GM12878 (cell line): Measurements from ENCODE around the gene DVL2. TPM values are rescaled to one million over a fixed set of nuclear protein-coding genes. Genes with fewer than 3 reads are reported as not detected.

ENCODE experiments used
- ATAC-seq: fragments of 200-7000 bp; cut with Tn5 transposase; 3 replicates; pipeline ENCODE4 v1.9.1; 2020; ENCODE audit warnings: mild to moderate bottlenecking, moderate library complexity
- BruUV-seq: library from RNA; stranded (reverse); fragments of 400-500 nt; replicated peaks from 2 replicates; lab custom pipeline; 2021; lab: Mats Ljungman, UMichigan
- CTCF ChIA-PET: fragments of 300-600 bp; sonication (Branson Sonifier 250); formaldehyde crosslinking; extraction: SDS; loops from one replicate; lab custom pipeline; 2021; ENCODE audit warnings: inconsistent platforms; lab: Yijun Ruan, JAX
- POLR2A ChIA-PET: fragments of 350-600 bp; formaldehyde crosslinking; extraction: SDS; loops from one replicate; lab custom pipeline; 2021; ENCODE audit warnings: inconsistent platforms; lab: Charles Lee
- RAD21 ChIA-PET: fragments of 300-600 bp; sonication (Branson Sonifier 250); formaldehyde crosslinking; loops from one replicate; lab custom pipeline; 2023; ENCODE audit warnings: antibody characterized with exemption; ENCODE audit not compliant: unreplicated experiment; lab: Charles Lee
- SMC1A ChIA-PET: fragments of 300-600 bp; sonication (Branson Sonifier 250); formaldehyde crosslinking; loops from one replicate; lab custom pipeline; 2023; ENCODE audit not compliant: unreplicated experiment, uncharacterized antibody; lab: Charles Lee
- DNase-seq: peaks from one replicate; pipeline ENCODE4 v3.0.0-alpha.2; 2011; ENCODE audit warnings: low read depth, low spot score
- FAIRE-seq: peaks from 3 replicates; lab custom pipeline; 2011; peaks lifted over from hg19 to GRCh38; lab: Jason Lieb, UNC
- H2AFZ ChIP-seq: 2 replicates; pipeline ENCODE4 v1.6.0; 2011; ENCODE audit warnings: low read depth, low read length, control low read depth; ENCODE audit not compliant: control insufficient read depth
- H3K27ac ChIP-seq: 2 replicates; pipeline ENCODE4 v1.5.1; 2011; ENCODE audit warnings: control low read depth; ENCODE audit not compliant: control insufficient read depth, insufficient read depth
- H3K27me3 ChIP-seq, 2 experiments: replicated peaks in 1 of 2; 2 replicates each; pipeline versions ENCODE4 v1.6.0 to v1.6.1; 2011; ENCODE audit warnings: low read length in 1 of 2; ENCODE audit not compliant: control insufficient read depth in 2 of 2, insufficient read depth in 2 of 2
- H3K36me3 ChIP-seq, 2 experiments: 2 replicates each; pipeline ENCODE4 v1.5.1; 2011; ENCODE audit warnings: low read length in 1 of 2; ENCODE audit not compliant: control insufficient read depth in 2 of 2, insufficient read depth in 2 of 2
- H3K4me1 ChIP-seq: 2 replicates; pipeline ENCODE4 v1.6.1; 2011; ENCODE audit warnings: mild to moderate bottlenecking, low read length, moderate library complexity, mixed read lengths; ENCODE audit not compliant: control insufficient read depth, insufficient read depth
- H3K4me2 ChIP-seq: 2 replicates; pipeline ENCODE4 v1.6.0; 2011; ENCODE audit warnings: control low read depth; ENCODE audit not compliant: control insufficient read depth, insufficient read depth
- H3K4me3 ChIP-seq: fragments of 200-600 bp; sonication (generic); 2 replicates; pipeline ENCODE4 v1.5.1; 2016
- H3K79me2 ChIP-seq: 2 replicates; pipeline ENCODE4 v1.6.0; 2011; ENCODE audit warnings: low read length; ENCODE audit not compliant: control insufficient read depth, insufficient read depth
- H3K9ac ChIP-seq: 2 replicates; pipeline ENCODE4 v1.8.0; 2011; ENCODE audit warnings: low read length, control low read depth, mixed read lengths; ENCODE audit not compliant: control insufficient read depth, insufficient read depth
- H3K9me3 ChIP-seq: replicated peaks from 3 replicates; pipeline ENCODE4 v1.5.1; 2011; ENCODE audit warnings: mild to moderate bottlenecking, low read length; ENCODE audit not compliant: control insufficient read depth, insufficient read depth
- H4K20me1 ChIP-seq: 2 replicates; pipeline ENCODE4 v1.6.0; 2011; ENCODE audit not compliant: control insufficient read depth, insufficient read depth
- BCLAF1 ChIP-seq: fragments of 450-650 bp; IDR thresholded peaks from 2 replicates; pipeline ENCODE4 v1.6.1; 2017; ENCODE audit warnings: antibody characterized with exemption, mild to moderate bottlenecking, moderate library complexity
- BHLHE40 ChIP-seq, 2 experiments: fragments of 450-650 bp in 1 of 2; IDR thresholded peaks; 2 replicates each; pipeline ENCODE4 v1.6.1; 2011 to 2017; ENCODE audit warnings: low read depth in 2 of 2, borderline replicate concordance in 1 of 2, improper control_type of control experiment in 1 of 2, low read length in 1 of 2, mild to moderate bottlenecking in 1 of 2
- BMI1 ChIP-seq: fragments of 450-650 bp; IDR thresholded peaks from 2 replicates; pipeline ENCODE4 v1.6.1; 2016; ENCODE audit warnings: mild to moderate bottlenecking, moderate library complexity, borderline replicate concordance
- CTCF ChIP-seq, 3 experiments: IDR thresholded peaks in 2 of 3; conservative IDR thresholded peaks in 1 of 3; 2 replicates each; pipeline ENCODE4 v1.5.1; 2011; ENCODE audit warnings: low read depth in 3 of 3, low read length in 3 of 3, mild to moderate bottlenecking in 3 of 3, control low read depth in 2 of 3, moderate library complexity in 2 of 3, inconsistent platforms in 1 of 3, mixed read lengths in 1 of 3; ENCODE audit not compliant: control insufficient read depth in 2 of 3, insufficient read depth in 1 of 3; ENCODE audit errors: extremely low read depth in 1 of 3
- DPF2 ChIP-seq: fragments of 450-650 bp; IDR thresholded peaks from 2 replicates; pipeline ENCODE4 v1.6.1; 2017; ENCODE audit warnings: mild to moderate bottlenecking
- LARP7 ChIP-seq: fragments of 450-650 bp; IDR thresholded peaks from 2 replicates; pipeline ENCODE4 v1.6.1; 2017; ENCODE audit warnings: mild to moderate bottlenecking
- MEF2B ChIP-seq: fragments of 450-650 bp; IDR thresholded peaks from 2 replicates; pipeline ENCODE4 v1.6.1; 2018; ENCODE audit warnings: mild to moderate bottlenecking, moderate library complexity; ENCODE audit not compliant: partially characterized antibody, poor library complexity, severe bottlenecking
- MYB ChIP-seq: fragments of 150-350 bp; IDR thresholded peaks from 2 replicates; pipeline ENCODE4 v1.6.1; 2014; ENCODE audit warnings: mild to moderate bottlenecking, low read depth, low read length, borderline replicate concordance
- NFYB ChIP-seq: IDR thresholded peaks from 2 replicates; pipeline ENCODE4 v1.6.1; 2011; ENCODE audit warnings: low read depth, mild to moderate bottlenecking, low read length, improper control_type of control experiment, moderate library complexity; ENCODE audit not compliant: insufficient read depth
- PKNOX1 ChIP-seq: fragments of 450-650 bp; IDR thresholded peaks from 2 replicates; pipeline ENCODE4 v1.6.1; 2016; ENCODE audit warnings: mild to moderate bottlenecking
- SREBF1 ChIP-seq: IDR thresholded peaks from 2 replicates; pipeline ENCODE4 v1.6.1; 2012; ENCODE audit warnings: mild to moderate bottlenecking, low read length
- SUZ12 ChIP-seq: fragments of 200-600 bp; sonication (generic); IDR thresholded peaks from one replicate; pipeline ENCODE4 v1.6.1; 2018; ENCODE audit warnings: antibody characterized with exemption, mild to moderate bottlenecking; ENCODE audit not compliant: unreplicated experiment
- ZZZ3 ChIP-seq: IDR thresholded peaks from 2 replicates; pipeline ENCODE4 v1.6.1; 2011; ENCODE audit warnings: low read depth; ENCODE audit not compliant: control insufficient read depth, insufficient read length
- WGBS: methylation state at CpG from one replicate; pipeline ENCODE4 v1.1.6; 2016; ENCODE audit warnings: low lambda C conversion rate; ENCODE audit not compliant: insufficient replicate concordance, insufficient coverage; ENCODE audit errors: missing lambda C conversion rate; 5-methylcytosine and 5-hydroxymethylcytosine counted together
- in situ Hi-C: fragments of 300-500 bp; cut with MboI; formaldehyde crosslinking; loops from 9 replicates; pipeline ENCODE4 v1.14.3; 2018; ENCODE audit warnings: mixed read lengths
- intact Hi-C: fragments of 100-400 bp; cut with micrococcal nuclease; formaldehyde crosslinking; loops from one replicate; pipeline ENCODE4 v1.14.2; 2022; ENCODE audit not compliant: unreplicated experiment
- polyA plus RNA-seq, 11 experiments: library from polyadenylated mRNA; depleted of rRNA in 4 of 11; unstranded in 6 of 11; stranded (reverse) in 5 of 11; fragments of >200 nt; fragmentation: Nextera tagmentation in 4 of 11; fragmentation: Illumina TruSeq in 1 of 11; extraction: Ambion mirVana in 4 of 11; extraction: Trizol in 1 of 11; gene quantifications; 1 replicate in 1 of 11; 2 replicates in 10 of 11; pipeline versions ENCODE4 v1.2.1 to v1.2.3, GENCODE V29; 2011 to 2016; ENCODE audit warnings: inconsistent platforms in 2 of 11, missing spikeins in 2 of 11, low read depth in 1 of 11
- total RNA-seq, 4 experiments: library from RNA; depleted of rRNA in 3 of 4; stranded (reverse); fragments of >200 nt in 3 of 4; fragmentation: Illumina TruSeq in 1 of 4; extraction: Trizol in 1 of 4; gene quantifications; 2 replicates each; pipeline versions ENCODE4 v1.2.1 to v1.2.3, GENCODE V29; 2013 to 2021

Gene DVL2
- total and polyA plus RNA-seq, 10 of the 15 experiments (the other 5 are each of a cell fraction or from before 2014, with no cell fraction given): 0.97 to 44.8 (median 23.2) TPM

- no peak for TF ChIP-seq BCLAF1
Observed at GRCh38 chr17:7215136-7215638, 19.1 kb downstream of the DVL2 start (continued).

GRCh38 chr17:7214300-7215135 is 19.8 kb downstream of the DVL2 start:
- CTCF ChIA-PET: interaction anchor here (0.8 to 1.9 kb wide), 8 partner anchors 26 to 210 kb away, joined by 3 to 7 read pairs (median 4); partner anchors contain the start of genes ACAP1 and SLC2A4
- SMC1A ChIA-PET: interaction anchor here (0.5 to 1.6 kb wide), 2 partner anchors 37 to 58 kb away, joined by 4 read pairs; partner anchors contain the start of gene CTDNEP1
- Histone ChIP-seq H3K4me1 (peaks cover 18% of the 10 kb centered on the region), H3K4me3 (peak overlapping the region; percentile 72), H2AFZ (peak overlapping the region; percentile 41), H3K9me3 (no peaks in the 10 kb centered on the region), H3K79me2 (no peaks in the 10 kb centered on the region), H4K20me1 (no peaks in the 10 kb centered on the region), H3K36me3 (no peaks in the 10 kb centered on the region), H3K4me2 (peak overlapping the region; percentile 89), H3K27ac (no peak overlapping the region; the same call in 1 of the 2 replicates), H3K27me3 (no peaks in the 10 kb centered on the region), H3K9ac (no peak overlapping the region)
- no TSS peak for BruUV-seq
- intact Hi-C loops: loop anchor here (1.0 to 5.0 kb wide), 4 partner anchors 9 to 83 kb away; partner anchors contain the start of genes ELP5 and PHF23
- under 1% methylated on average over 38 of the region's 45 CpGs for WGBS
- FAIRE-seq (peak; percentile 97), DNase-seq (peak; percentile 89), ATAC-seq (peak; percentile 91)
- RAD21 ChIA-PET: interaction anchor here (0.6 to 0.9 kb wide), 5 partner anchors 28 to 297 kb away, joined by 3 to 4 read pairs (median 3); partner anchors contain the start of gene GABARAP
- POLR2A ChIA-PET: interaction anchor here (0.6 to 3.3 kb wide), 6 partner anchors 20 to 474 kb away, joined by 3 to 12 read pairs (median 4); partner anchors contain the start of genes DVL2, PHF23 and WRAP53
- in situ Hi-C loops: no loop called here
- TF ChIP-seq BMI1: peak; percentile 100
- TF ChIP-seq MEF2B: peak; percentile 14
- TF ChIP-seq SUZ12: no peak
- peak; percentile 57 for TF ChIP-seq SREBF1
- peak in 1 of 2 experiments; percentile 35; a peak in 1 of 4 replicates for TF ChIP-seq BHLHE40 (IDR thresholded peaks at IDR 0.05; ENCODE audit: borderline replicate concordance in 1 of 2, low read depth in 2 of 2, low read length in 1 of 2)
- TF ChIP-seq PKNOX1: peak; percentile 91
- TF ChIP-seq MYB: no peak
- no peak for TF ChIP-seq ZZZ3
- TF ChIP-seq DPF2: 0 out of 2 replicates have a peak, but pooled peaks have one; percentile 36
- peak; percentile 42; the same call in 1 of the 2 replicates for TF ChIP-seq LARP7
- peak; percentile 56 to 59 (median 56); a peak in 5 of 6 replicates for TF ChIP-seq CTCF (IDR thresholded peaks at IDR 0.05 in 2 of 3, conservative IDR thresholded peaks at IDR 0.05 in 1 of 3; ENCODE audit: control insufficient read depth in 2 of 3, extremely low read depth in 1 of 3, insufficient read depth in 1 of 3, low read depth in 3 of 3, low read length in 3 of 3)
- TF ChIP-seq NFYB: peak; percentile 77
